Hepatocyte (in vitro differentiated cells): ENCODE measurements around the gene KDM4B. TPM values are rescaled to one million over a fixed set of nuclear protein-coding genes. Genes with fewer than 3 reads are reported as not detected.

ENCODE experiments used
- DNase-seq: peaks from one replicate; pipeline ENCODE4 v3.0.0-alpha.2; 2016; ENCODE audit warnings: low spot score
- H2AFZ ChIP-seq: fragments of 200-600 bp; sonication (generic); 2 replicates; pipeline ENCODE4 v1.6.0; 2016; ENCODE audit warnings: antibody characterized with exemption, mild to moderate bottlenecking
- H3K27ac ChIP-seq: fragments of 200-600 bp; sonication (generic); 2 replicates; pipeline ENCODE4 v1.5.1; 2016; ENCODE audit warnings: mild to moderate bottlenecking
- H3K27me3 ChIP-seq: fragments of 200-600 bp; sonication (generic); 2 replicates; pipeline ENCODE4 v1.6.1; 2016
- H3K36me3 ChIP-seq: fragments of 200-600 bp; sonication (generic); replicated peaks from 2 replicates; pipeline ENCODE4 v1.5.1; 2016; ENCODE audit warnings: low read depth; ENCODE audit not compliant: insufficient read depth
- H3K4me1 ChIP-seq: fragments of 200-600 bp; sonication (generic); 2 replicates; pipeline ENCODE4 v1.5.1; 2016; ENCODE audit warnings: mild to moderate bottlenecking, moderate library complexity; ENCODE audit not compliant: insufficient read depth
- H3K4me2 ChIP-seq: fragments of 200-600 bp; sonication (generic); 2 replicates; pipeline ENCODE4 v1.6.0; 2016
- H3K4me3 ChIP-seq: fragments of 200-600 bp; sonication (generic); 2 replicates; pipeline ENCODE4 v1.5.1; 2016; ENCODE audit warnings: mild to moderate bottlenecking
- H3K79me2 ChIP-seq: fragments of 200-600 bp; sonication (generic); 2 replicates; pipeline ENCODE4 v1.6.0; 2017; ENCODE audit warnings: mild to moderate bottlenecking
- H3K9me2 ChIP-seq: fragments of 200-600 bp; sonication (generic); replicated peaks from 2 replicates; pipeline ENCODE4 v1.6.0; 2017; ENCODE audit warnings: mild to moderate bottlenecking; ENCODE audit not compliant: insufficient read depth
- H3K9me3 ChIP-seq: fragments of 200-600 bp; sonication (generic); 2 replicates; pipeline ENCODE4 v1.5.1; 2016; ENCODE audit warnings: low read depth, mild to moderate bottlenecking
- H4K20me1 ChIP-seq: fragments of 200-600 bp; sonication (generic); 2 replicates; pipeline ENCODE4 v1.6.0; 2016; ENCODE audit warnings: mild to moderate bottlenecking; ENCODE audit not compliant: insufficient read depth, poor library complexity, severe bottlenecking
- EZH2 ChIP-seq: fragments of 200-600 bp; sonication (generic); IDR thresholded peaks from 2 replicates; pipeline ENCODE4 v1.6.1; 2016; ENCODE audit warnings: antibody characterized with exemption, mild to moderate bottlenecking, borderline replicate concordance
- EZH2phosphoT487 ChIP-seq: fragments of 200-600 bp; sonication (generic); IDR thresholded peaks from one replicate; pipeline ENCODE4 v1.6.1; 2018; ENCODE audit warnings: antibody characterized with exemption, mild to moderate bottlenecking, low read depth, moderate library complexity; ENCODE audit not compliant: unreplicated experiment, severe bottlenecking
- WGBS: methylation state at CpG from one replicate; pipeline ENCODE4 v1.1.6; 2016; ENCODE audit warnings: low lambda C conversion rate; ENCODE audit errors: missing lambda C conversion rate; 5-methylcytosine and 5-hydroxymethylcytosine counted together
- polyA plus RNA-seq: library from polyadenylated mRNA; unstranded; fragments of >200 nt; fragmentation: Nextera tagmentation; extraction: Ambion mirVana; gene quantifications from 2 replicates; pipeline ENCODE4 v1.2.1, GENCODE V29; 2016
- total RNA-seq: library from RNA; depleted of rRNA; stranded (reverse); fragments of >200 nt; gene quantifications from 2 replicates; pipeline ENCODE4 v1.2.3, GENCODE V29; 2014
- TF ChIP-seq, protein P1 (sequence below): fragments of 200-600 bp; sonication (generic); IDR thresholded peaks from 2 replicates; pipeline ENCODE4 v1.5.1; 2016; ENCODE audit warnings: antibody characterized with exemption, mild to moderate bottlenecking; ENCODE audit not compliant: poor library complexity

Gene KDM4B
- total and polyA plus RNA-seq, 2 experiments from 2014 or later = 22.2 to 29.6 TPM

- Histone ChIP-seq H3K9me3 (no peaks in the 10 kb centered on the region), H3K4me2 (no peak overlapping the region), H4K20me1 (peaks cover 98% of the 10 kb centered on the region), H3K79me2 (peaks cover 98% of the 10 kb centered on the region), H3K36me3 (no peaks in the 10 kb centered on the region), H3K27me3 (no peaks in the 10 kb centered on the region), H2AFZ (no peak overlapping the region), H3K4me1 (peaks cover 18% of the 10 kb centered on the region), H3K27ac (no peak overlapping the region), H3K4me3 (no peak overlapping the region), H3K9me2 (no peaks in the 10 kb centered on the region)
- DNase-seq = no peak
- TF ChIP-seq, protein P1, sequence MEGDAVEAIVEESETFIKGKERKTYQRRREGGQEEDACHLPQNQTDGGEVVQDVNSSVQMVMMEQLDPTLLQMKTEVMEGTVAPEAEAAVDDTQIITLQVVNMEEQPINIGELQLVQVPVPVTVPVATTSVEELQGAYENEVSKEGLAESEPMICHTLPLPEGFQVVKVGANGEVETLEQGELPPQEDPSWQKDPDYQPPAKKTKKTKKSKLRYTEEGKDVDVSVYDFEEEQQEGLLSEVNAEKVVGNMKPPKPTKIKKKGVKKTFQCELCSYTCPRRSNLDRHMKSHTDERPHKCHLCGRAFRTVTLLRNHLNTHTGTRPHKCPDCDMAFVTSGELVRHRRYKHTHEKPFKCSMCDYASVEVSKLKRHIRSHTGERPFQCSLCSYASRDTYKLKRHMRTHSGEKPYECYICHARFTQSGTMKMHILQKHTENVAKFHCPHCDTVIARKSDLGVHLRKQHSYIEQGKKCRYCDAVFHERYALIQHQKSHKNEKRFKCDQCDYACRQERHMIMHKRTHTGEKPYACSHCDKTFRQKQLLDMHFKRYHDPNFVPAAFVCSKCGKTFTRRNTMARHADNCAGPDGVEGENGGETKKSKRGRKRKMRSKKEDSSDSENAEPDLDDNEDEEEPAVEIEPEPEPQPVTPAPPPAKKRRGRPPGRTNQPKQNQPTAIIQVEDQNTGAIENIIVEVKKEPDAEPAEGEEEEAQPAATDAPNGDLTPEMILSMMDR = no peak
- no peak for TF ChIP-seq EZH2phosphoT487
- no peak for TF ChIP-seq EZH2
- WGBS = 69% methylated on average over 21 of the region's 22 CpGs
Measured at GRCh38 chr19:4985551-4985991, 16.7 kb downstream of the KDM4B start.

DNA sequence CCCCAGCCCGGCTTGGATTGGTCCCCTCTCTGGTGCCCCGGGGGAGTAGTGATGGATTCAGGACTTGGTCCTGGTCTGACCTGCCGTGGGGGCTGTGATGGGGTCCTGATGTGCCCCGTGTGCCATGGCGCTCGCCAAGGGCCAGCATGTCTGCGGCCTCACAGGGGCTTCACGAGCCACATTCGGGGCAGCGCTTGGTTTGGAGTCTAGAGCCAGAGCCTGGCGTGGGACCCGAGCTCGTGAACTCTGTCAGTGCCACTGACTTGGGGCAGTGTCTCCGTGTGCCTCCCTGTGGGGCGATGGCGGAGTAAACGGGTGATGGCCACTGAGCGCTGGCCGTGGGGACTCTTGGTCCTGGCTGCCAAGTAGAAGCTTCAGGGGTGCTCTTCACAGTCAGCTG lies 17.1 kb downstream of the KDM4B start:
- Histone ChIP-seq H3K36me3 (no peaks in the 10 kb centered on the region), H3K79me2 (peaks cover 98% of the 10 kb centered on the region), H3K27ac (no peak overlapping the region), H3K4me3 (no peak overlapping the region), H2AFZ (no peak overlapping the region), H3K9me3 (no peaks in the 10 kb centered on the region), H3K27me3 (no peaks in the 10 kb centered on the region), H4K20me1 (peaks cover 98% of the 10 kb centered on the region), H3K9me2 (no peaks in the 10 kb centered on the region), H3K4me2 (no peak overlapping the region), H3K4me1 (peaks cover 18% of the 10 kb centered on the region)
- no peak for DNase-seq
- 93% methylated on average over 16 of the region's 19 CpGs for WGBS
- TF ChIP-seq EZH2 (no peak), EZH2phosphoT487 (no peak)
- TF ChIP-seq, protein P1 = no peak

DNA sequence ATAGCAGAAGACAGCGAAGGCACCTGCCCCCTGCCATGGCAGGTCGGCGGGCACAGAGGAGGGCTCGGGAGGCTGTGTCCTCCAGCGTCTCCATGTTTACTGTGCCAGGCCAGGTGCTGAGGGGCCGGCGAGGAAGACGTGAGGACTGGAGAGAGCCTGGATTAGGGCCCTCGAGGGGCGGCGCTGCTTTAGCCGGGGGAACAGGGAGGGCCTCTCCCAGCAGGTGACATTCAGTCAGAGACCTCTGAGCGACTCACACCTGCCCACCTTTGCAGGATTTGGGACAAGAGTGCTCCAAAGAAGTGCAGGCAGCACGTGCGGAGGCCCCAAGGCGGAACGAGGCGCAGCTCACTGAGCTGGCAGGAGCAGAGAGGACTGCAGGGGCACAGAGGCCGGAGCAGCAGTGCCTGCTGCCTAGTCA lies 17.6 kb downstream of the KDM4B start:
- H2AFZ ChIP-seq = no peak overlapping the region
- no peaks in the 10 kb centered on the region for H3K27me3 ChIP-seq
- no peak for TF ChIP-seq EZH2
- no peak for TF ChIP-seq EZH2phosphoT487
- TF ChIP-seq, protein P1 = no peak
- H3K9me2 ChIP-seq = no peaks in the 10 kb centered on the region
- 67% methylated on average over 19 of the region's 19 CpGs for WGBS
- H3K4me2 ChIP-seq = peak overlapping the region; percentile 63
- H4K20me1 ChIP-seq = peaks cover 97% of the 10 kb centered on the region
- no peaks in the 10 kb centered on the region for H3K36me3 ChIP-seq
- H3K9me3 ChIP-seq = no peaks in the 10 kb centered on the region
- H3K4me1 ChIP-seq = peaks cover 18% of the 10 kb centered on the region
- H3K27ac ChIP-seq = no peak overlapping the region
- peaks cover 98% of the 10 kb centered on the region for H3K79me2 ChIP-seq
- no peak overlapping the region for H3K4me3 ChIP-seq
- DNase-seq = no peak
